PFSK-1 (cell line): Measurements from ENCODE around the gene PINK1.

Experiments used
- FOXP2 ChIP-seq: optimal IDR thresholded peaks from 2 replicates; pipeline ENCODE3; 2011; ENCODE audit warnings: borderline replicate concordance, control low read depth, inconsistent platforms; ENCODE audit not compliant: insufficient read depth; ENCODE audit errors: extremely low read length, extremely low read depth
- POLR2AphosphoS5 ChIP-seq: IDR thresholded peaks from 2 replicates; pipeline ENCODE4 v1.6.1; 2012; ENCODE audit warnings: low read depth, mild to moderate bottlenecking, control low read depth, low read length, moderate library complexity
- REST ChIP-seq, 2 experiments: IDR thresholded peaks; 2 replicates each; pipeline versions ENCODE4 v1.6.1 to v1.8.0; 2011 to 2012; ENCODE audit warnings: low read depth in 2 of 2, low read length in 2 of 2, control low read depth in 1 of 2, inconsistent platforms in 1 of 2, mild to moderate bottlenecking in 1 of 2, moderate library complexity in 1 of 2; ENCODE audit not compliant: insufficient read depth in 1 of 2
- SIN3A ChIP-seq: IDR thresholded peaks from 2 replicates; pipeline ENCODE4 v1.6.1; 2012; ENCODE audit warnings: mild to moderate bottlenecking, low read length, moderate library complexity, borderline replicate concordance; ENCODE audit not compliant: insufficient read depth
- TAF1 ChIP-seq: IDR thresholded peaks from 2 replicates; pipeline ENCODE4 v1.6.1; 2012; ENCODE audit warnings: low read length, control low read depth, borderline replicate concordance; ENCODE audit not compliant: insufficient read depth

GRCh38 chr1:20590306-20590777 is 42.9 kb upstream of the PINK1 start:
- no peak for TF ChIP-seq TAF1
- no peak for TF ChIP-seq POLR2AphosphoS5
- no peak for TF ChIP-seq SIN3A
- no peak for TF ChIP-seq REST (IDR thresholded peaks at IDR 0.05; ENCODE audit: insufficient read depth in 1 of 2, low read depth in 2 of 2, low read length in 2 of 2)
- no peak for TF ChIP-seq FOXP2
